ENCODE data around the gene PEAK1. TPM values are rescaled to one million over a fixed set of nuclear protein-coding genes. Genes with fewer than 3 reads are reported as not detected.
A peak's percentile ranks its signal among the peaks of the same experiment; 100 is the strongest.

The PEAK1 gene
- total and polyA plus RNA-seq, 2 donors (not counting 3 experiments of a cell fraction or from before 2014, with no cell fraction given), result 17.9 to 91.9 TPM

DNA sequence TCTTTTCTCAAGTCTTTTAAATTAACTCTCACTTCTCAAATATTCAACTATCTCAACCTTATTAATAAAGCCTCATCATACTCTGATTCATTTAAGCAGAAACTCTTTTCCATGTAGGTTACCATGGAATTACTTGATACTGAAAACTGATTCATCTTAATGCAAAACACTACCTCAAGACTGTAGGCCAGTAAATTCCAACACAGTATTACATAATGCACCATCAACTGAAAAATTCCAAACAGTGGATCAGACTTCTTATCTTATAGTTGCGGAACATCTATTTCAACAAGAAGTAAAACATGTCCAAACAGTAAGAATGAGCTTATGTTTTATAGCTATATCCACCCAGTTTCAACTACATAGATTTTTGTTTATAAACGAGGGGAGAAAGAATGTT, 124.5 kb downstream of the PEAK1 start:
- FAIRE-seq (peak; percentile 46), DNase-seq (ENCODE audit: low read depth, low spot score) (no peak)
- H3K4me2 ChIP-seq (ENCODE audit: insufficient read depth, low read length), result no peak overlapping the region
- BruUV-seq (replicated peaks), result no TSS peak
- peaks cover 23% of the 10 kb centered on the region for H3K79me2 ChIP-seq (ENCODE audit: control insufficient read depth, insufficient read depth, low read length)
- H3K4me1 ChIP-seq (ENCODE audit: control insufficient read depth, extremely low read depth, insufficient read depth, low read length), result no peaks in the 10 kb centered on the region
- dilution Hi-C loops (cut with MboI; ENCODE audit: extremely low pct_ligation_motif_present, low sequenced_read_pairs) (no loop called here), intact Hi-C loops (cut with micrococcal nuclease) (no loop called here)
- no peaks in the 10 kb centered on the region for H3K36me3 ChIP-seq (ENCODE audit: control insufficient read depth in 2 of 2, extremely low read depth in 1 of 2, insufficient read depth in 2 of 2, low read length in 2 of 2)
- TF ChIP-seq CTCF (IDR thresholded peaks at IDR 0.05; ENCODE audit: extremely low read depth in 1 of 2, insufficient read depth in 1 of 2, low read depth in 1 of 2, low read length in 2 of 2), result no peak
- TF ChIP-seq FOS (IDR thresholded peaks at IDR 0.05; ENCODE audit: borderline replicate concordance, insufficient read depth, low read length), result no peak
- no peak for TF ChIP-seq POLR2A (IDR thresholded peaks at IDR 0.05; ENCODE audit: low read depth, low read length)
- no peak for TF ChIP-seq POLR2AphosphoS5 (IDR thresholded peaks at IDR 0.05; ENCODE audit: insufficient read depth, low read depth, low read length)
- no peak for TF ChIP-seq JUN (IDR thresholded peaks at IDR 0.05; ENCODE audit: borderline replicate concordance, insufficient read depth, insufficient read length, low read depth)
- no peak for TF ChIP-seq EZH2 (IDR thresholded peaks at IDR 0.05; ENCODE audit: borderline replicate concordance, low read depth, low read length, severe bottlenecking)
- TF ChIP-seq, protein P1, sequence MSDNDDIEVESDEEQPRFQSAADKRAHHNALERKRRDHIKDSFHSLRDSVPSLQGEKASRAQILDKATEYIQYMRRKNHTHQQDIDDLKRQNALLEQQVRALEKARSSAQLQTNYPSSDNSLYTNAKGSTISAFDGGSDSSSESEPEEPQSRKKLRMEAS (IDR thresholded peaks at IDR 0.05; ENCODE audit: insufficient read depth, insufficient read length), result no peak
- no peak for TF ChIP-seq MYC (IDR thresholded peaks at IDR 0.05; ENCODE audit: low read depth, low read length)
- TF ChIP-seq GATA2 (IDR thresholded peaks at IDR 0.05; ENCODE audit: insufficient read depth, insufficient read length, low read depth, low read length), result no peak
- no peaks in the 10 kb centered on the region for H3K9me1 ChIP-seq (replicated peaks; ENCODE audit: control insufficient read depth, extremely low read depth, insufficient read depth, low read length)
- no peaks in the 10 kb centered on the region for H3K9me3 ChIP-seq (replicated peaks; ENCODE audit: control insufficient read depth, insufficient read depth, low read length)
- H3K27me3 ChIP-seq (ENCODE audit: control insufficient read depth in 2 of 2, insufficient read depth in 2 of 2, low read length in 2 of 2), result no peaks in the 10 kb centered on the region
- no peak overlapping the region for H3K27ac ChIP-seq (ENCODE audit: insufficient read depth, low read depth, low read length)
- no peaks in the 10 kb centered on the region for H4K20me1 ChIP-seq (replicated peaks; ENCODE audit: control insufficient read depth, extremely low read depth, insufficient read depth, low read length)
- no peak overlapping the region for H2AFZ ChIP-seq (ENCODE audit: low read depth, low read length)
- H3K9ac ChIP-seq (replicated peaks; ENCODE audit: extremely low read depth, insufficient read depth, low read length), result no peak overlapping the region
- CTCF ChIA-PET, result interaction anchor here (1.0 to 1.4 kb wide), 4 partner anchors 13 to 33 kb away, joined by 3 to 4 read pairs (median 3); no protein-coding TSS in a partner anchor
- no peak overlapping the region for H3K4me3 ChIP-seq (replicated peaks in 1 of 3; ENCODE audit: insufficient read depth in 1 of 3, low read depth in 1 of 3, low read length in 3 of 3)
- POLR2A ChIA-PET, result no interaction called here
